Activated CD4-positive, alpha-beta T cell treated with anti-CD3 and anti-CD28 coated beads for 24 hours (primary cell): ENCODE measurements around the gene TUBA4B.
"Not testable (repeated sequence)": the region's sequence is repeated elsewhere in the genome, so short reads cannot be mapped to it uniquely, and the experiment has no call there.

Experiments used
- DNase-seq, 2 donors: peaks; one replicate each; pipeline ENCODE4 v3.0.0-alpha.2; 2020; ENCODE audit warnings: low read depth in 2 of 2

The TUBA4B gene

DNA sequence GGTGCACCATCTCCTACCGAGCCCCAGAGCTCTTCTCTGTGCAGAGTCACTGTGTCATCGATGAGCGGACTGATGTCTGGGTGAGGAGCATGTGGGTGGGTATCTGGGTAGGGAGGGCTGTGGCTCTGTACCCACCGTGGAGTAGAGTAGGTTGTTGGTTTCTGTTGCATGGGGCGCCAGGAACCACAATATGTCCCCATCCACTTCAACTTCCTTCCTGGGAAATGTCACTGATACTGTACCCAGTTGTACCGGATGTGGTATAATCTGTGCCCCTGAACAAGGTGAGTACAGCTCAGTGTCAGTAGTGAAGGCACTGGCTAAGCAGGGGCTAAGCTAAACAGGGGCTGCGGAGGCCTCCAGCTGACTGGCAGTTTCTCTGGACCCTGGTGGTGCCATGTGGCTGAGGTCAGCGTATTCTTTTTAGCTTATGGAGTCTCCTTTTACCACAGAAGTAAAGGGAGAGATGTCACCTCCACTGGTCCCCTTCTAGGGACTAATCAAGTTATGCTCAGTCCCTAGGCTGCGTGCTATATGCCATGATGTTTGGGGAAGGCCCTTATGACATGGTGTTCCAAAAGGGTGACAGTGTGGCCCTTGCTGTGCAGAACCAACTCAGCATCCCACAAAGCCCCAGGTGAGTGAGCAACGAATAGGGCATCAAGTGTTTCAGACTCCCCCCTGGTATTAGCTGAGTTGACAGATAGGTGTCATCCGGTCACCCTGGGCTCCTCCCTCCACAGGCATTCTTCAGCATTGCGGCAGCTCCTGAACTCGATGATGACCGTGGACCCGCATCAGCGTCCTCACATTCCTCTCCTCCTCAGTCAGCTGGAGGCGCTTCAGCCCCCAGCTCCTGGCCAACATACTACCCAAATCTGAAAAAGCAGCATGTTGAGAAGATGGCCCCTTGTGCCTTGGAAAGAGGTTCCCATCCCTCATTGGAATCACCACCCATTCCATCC, 5.1 kb upstream of the TUBA4B start:
- peak in 1 of 2 donors; percentile 33 for DNase-seq

DNA sequence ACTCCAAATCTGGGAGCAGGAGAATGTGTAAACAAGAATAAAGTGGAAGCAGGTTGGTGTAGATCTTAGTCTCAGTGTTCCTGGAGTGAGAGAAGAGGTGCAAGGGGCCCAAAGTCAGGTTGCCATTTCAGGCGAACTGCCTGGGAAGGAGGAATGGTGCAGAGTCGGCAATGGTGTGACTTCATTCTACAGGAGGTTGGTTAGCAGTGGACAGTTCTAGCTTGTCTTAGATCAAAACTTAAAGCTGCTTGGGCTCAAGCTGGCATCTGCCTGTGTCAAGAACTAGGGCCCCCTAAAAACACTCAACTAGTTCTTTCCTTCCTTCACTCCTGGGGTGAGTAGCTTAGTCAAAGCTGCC, 4.2 kb upstream of the TUBA4B start:
- DNase-seq, result no peak

DNA sequence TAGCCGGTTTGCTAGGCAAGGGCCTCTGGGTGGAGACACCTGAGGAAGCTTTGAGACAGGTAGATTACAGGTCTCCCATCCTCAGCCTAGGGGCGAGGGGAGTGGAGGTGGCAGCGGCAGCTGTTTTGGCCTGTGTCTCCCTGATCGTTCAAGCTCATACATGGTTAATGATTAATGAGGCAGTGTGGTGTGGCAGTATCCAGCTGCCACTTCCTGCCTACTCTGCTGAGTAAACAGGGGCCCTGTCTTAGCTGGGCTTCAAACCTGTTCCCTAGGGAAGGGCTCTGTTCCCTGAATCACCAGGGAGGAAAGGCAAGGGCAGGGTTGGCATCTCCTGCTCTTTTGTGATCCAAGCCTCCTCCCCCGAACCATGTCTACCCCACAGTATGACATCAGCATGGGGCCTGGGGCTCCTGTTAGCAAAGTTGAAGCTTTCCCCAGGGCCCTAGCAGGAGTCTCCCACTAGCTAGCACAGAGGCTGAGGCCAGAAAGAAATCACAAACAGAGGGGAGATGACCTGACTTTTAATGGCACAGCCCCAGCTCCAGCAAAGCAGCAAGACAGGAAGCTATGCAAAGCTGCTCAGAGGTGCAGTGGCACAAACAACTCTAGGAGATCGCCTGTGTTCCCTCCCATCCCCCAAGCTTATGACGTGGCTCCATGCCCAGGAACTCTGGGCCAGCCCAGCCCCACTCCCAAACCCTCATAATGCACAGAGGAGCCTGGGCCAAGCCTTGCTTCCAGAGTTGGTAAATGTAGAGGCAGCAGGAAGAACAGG, 3.7 kb upstream of the TUBA4B start:
- DNase-seq, result peak in 1 of 2 donors; percentile 25

DNA sequence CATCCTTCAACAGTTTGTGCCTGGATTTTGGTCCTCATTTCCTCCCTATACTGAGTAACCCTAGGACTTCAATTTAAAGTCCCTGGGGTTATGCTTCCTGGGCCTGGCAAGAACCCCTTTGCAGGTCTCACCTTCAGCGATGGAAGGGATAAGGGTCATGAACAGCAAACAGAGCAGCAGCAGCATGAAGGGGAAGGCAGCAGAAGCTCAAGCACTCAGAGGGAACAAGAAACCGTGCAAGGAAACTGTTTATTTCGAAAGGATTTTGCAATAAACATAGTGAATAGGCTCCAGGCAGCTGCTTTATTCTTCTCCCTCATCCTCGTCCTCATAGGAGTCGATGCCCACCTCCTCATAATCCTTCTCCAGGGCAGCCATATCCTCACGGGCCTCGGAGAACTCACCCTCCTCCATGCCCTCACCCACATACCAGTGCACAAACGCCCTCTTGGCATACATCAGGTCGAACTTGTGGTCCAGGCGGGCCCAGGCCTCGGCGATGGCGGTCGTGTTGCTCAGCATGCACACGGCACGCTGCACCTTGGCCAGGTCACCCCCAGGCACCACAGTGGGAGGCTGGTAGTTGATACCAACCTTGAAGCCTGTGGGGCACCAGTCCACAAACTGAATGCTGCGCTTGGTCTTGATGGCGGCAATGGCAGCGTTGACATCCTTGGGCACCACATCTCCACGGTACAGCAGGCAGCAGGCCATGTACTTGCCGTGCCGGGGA, 2.8 kb upstream of the TUBA4B start:
- no peak for DNase-seq

DNA sequence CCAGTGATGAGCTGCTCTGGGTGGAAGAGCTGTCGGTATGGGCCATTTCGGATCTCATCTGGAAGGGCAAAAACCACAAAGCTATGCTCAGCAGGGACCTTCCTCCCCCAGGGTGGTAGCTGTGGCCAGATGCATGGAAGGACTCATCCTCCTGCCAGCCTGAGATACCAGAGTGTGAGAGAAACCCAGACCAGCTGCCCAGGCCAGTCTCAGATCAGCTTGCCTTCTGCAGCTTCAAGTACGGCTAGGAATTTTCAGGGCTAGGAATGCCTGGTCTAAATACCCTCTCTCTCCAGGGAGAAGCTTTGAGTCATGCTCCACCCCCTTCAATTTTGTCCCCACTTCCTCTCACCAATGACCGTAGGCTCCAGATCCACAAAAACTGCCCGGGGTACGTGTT, 1.4 kb upstream of the TUBA4B start:
- no peak for DNase-seq

DNA sequence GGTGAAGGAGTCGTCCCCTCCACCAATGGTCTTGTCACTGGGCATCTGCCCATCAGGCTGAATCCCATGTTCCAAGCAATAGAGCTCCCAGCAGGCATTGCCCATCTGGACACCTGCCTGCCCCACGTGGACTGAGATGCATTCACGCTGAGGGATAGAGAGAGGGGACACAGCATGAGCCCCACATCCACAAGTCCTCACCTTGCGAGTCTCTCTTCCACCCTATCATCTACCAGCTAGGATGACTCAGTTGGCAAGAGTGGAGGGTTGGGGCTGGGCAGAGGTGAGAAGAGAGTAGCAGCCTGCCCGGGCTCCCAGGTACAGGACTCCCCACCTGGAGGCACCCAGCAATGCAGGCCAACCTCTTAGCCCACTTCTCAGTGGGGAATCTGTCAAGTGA, 959 bp upstream of the TUBA4B start:
- DNase-seq, result no peak

DNA sequence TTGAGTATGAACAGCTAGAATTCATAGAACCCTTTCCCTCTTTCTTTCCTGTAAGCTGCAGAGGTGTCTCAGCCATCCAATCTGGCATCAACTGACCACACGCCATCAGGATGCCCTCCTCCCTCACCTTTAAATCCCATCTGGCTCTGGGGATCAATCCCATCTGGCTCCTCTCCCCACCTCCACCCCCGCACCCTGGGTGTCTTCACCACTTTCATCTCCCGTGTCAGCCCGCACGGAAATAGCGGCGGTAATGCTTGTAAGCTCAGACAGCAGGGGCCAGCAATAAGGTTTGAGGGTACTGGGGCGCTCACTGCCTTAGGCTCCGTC, 508 bp upstream of the TUBA4B start:
- DNase-seq, result no peak

DNA sequence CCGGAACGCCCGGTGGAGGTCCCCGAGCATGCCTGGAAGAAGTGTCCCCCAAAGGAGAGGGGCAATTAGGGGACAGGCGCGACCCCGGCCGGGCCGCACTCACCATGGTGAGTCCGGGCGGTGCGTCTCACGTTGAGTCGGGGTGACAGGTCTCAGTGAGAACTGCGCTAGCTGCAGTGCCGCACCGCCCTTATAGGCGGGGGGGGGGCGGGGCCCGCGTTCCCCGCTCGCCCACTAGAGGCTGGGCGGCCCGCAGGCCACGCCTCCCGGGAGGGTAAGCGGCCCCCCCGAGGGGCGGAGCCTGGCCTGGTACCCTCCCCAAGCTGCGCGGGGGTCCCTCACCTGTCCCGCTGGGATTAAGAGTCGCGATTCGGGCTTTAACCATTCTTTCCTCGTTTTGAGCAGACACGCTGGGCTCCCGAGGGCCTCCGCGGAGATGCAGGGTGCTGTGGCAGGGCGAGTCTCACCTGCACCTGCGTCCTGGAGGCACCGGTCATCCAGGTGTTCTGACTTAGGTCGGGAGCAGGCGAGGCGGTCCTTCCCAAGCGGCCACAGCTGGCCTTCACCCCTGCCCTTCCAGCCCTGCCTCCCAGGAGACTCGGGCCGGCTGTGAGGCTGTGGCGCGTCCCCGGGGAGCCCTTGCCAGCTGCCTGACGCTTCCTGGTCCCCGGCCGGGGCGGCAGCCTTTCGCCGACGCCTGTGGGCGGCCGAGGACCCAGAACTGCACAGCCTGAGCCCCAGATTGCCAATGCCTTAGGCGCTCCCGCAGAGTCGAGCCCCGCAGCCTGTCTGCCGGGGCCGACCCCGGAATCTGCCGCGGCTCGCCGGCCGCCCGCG, 928 bp downstream of the TUBA4B start, which contains the start of gene TUBA4A:
TSS of gene TUBA4A (minus strand) at position 166 of the 837 bp plus-strand sequence. CDS start at position 106, 60 bp downstream.
- DNase-seq, result peak; percentile 85 to 89

DNA sequence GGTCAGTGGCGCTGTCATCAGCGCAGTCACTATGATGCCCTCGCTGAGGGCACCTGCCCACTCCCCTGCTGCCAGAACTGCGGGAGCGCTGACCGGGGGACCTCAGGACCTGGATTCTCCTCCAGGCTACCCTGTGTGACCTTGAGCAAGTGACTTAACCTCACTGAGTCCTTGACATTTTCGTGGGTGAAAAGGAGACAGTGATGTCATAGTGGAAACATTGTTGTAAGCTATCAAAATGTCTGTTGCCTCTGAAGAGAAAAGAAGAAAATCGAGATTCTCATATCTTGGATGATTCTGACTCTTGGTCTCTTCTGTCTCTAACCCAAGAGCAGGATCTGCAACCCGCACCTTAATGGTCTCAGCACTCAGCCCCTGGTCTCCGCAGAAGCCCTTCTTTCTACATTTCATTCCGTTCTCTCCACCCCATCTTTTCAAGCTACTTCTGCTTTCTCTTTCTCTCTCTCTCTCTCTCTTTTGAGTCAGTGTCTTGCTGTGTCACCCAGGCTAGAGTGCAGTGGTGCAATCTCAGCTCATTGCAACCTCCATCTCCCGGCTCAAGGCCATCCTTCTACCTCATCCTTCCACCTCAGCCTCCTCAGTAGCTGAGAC, 1.7 kb downstream of the TUBA4B start:
- DNase-seq, result no peak

DNA sequence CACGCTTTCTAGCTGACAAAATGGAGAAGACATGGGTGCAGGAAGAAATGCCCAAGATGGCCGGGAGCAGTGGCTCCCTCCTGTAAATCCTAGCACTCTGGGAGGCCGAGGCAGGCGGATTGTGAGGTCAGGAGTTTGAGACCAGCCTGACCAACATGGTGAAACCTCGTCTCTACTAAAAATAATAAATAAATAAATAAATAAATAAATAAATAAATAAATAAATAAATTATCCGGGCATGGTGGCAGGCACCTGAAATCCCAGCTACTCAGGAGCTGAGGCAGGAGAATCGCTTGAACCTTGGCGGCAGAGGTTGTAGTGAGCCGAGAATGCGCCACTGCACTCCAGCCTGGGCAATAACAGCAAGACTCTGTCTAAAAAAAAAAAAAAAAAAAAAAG, 5.9 kb downstream of the TUBA4B start:
- DNase-seq, result not testable (repeated sequence)

DNA sequence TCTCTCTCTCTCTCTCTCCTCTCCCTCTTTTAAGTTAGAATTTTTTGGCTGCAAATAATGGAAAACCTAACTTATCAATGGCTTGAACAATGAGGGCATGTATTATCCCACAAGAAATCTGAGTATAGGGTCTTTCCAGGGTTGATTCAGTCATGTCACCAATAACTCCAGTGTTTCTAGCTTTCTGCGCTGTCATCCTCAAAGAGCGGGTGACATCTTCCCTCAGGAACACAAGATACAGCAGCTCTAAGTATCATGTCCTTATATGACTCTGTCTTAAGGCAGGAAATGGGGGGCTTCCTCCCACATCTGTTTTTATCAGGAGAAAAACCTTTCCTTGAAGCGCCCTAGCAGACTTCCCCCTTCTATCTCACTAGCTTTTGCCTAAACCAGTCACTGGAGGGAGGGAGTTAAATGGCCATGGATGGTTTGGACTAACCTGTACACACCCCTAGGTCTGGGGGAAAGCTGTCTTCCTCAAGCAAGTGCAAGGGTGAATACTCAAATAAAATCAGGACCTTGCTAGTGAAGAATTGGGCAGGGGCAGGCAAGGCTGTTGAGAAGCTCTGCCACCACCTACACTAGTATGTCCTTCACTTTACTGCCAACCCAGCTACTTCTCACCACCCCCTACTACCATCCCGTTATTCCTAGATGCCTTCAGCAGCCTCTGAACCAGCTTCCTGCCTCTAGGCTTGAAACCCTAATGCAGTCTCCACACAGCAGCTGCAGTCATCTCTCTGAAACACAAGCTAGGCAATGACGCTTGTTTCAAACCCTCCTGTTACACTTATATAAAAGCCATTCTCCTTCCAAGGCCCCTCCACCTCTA, 8.2 kb downstream of the TUBA4B start:
- DNase-seq, result no peak

DNA sequence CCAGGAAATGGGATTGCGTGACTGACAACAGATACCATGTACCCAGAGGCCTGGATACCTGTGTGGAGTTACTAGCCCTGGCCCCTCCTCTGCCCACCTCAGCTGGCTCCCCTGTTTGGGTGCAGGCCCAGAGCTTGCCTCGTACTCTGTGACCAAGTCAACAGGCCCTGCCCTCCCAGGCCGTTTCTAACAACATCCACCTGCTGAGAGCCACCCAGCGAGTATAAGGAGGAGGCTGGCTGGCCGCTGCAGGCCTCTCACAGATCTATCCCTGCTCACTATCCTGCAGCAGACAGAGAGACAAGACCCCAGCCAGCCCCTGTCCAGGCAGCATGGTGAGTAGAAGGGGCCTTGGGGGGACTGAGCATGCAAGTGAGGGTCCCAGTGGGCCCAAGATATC, 13.2 kb downstream of the TUBA4B start:
- DNase-seq, result no peak

DNA sequence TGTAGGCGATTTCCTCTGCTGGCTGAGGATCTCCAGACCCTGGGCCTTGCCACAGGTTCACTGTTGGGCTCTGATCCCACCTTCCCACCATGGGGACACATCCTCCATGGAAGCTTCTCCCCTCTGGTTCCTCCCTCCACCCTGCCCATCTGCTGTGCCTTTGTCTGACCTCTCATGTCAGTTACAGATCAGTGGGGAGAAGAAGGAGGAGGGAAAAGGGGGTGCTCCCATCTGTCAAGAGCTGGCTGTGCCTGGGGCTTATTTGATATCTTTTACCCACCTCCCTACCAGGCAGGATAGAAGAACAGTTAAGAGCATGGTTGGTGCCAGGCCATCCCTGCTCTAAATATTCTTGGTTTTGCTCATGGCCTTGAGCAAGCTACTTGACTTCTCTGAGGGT, 13.8 kb downstream of the TUBA4B start:
- DNase-seq, result no peak

DNA sequence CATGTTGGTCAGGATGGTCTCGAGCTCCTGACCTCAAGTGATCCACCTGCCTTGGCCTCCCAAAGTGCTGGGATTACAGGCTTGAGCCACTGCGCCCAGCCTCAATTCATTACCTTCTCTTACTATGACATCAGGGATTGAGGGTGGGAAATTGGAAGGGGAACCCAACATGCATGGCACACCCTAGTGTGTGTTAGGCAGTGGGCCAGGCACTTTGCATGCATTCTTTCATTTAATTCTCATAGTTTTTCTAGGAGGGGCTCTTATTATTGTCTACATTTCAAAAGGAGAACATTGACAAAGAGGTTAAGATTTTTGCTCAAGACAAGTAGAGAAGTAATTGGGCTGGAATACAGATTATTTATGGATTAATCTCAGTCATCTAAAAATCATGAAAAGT, 15.3 kb downstream of the TUBA4B start:
- DNase-seq, result no peak

DNA sequence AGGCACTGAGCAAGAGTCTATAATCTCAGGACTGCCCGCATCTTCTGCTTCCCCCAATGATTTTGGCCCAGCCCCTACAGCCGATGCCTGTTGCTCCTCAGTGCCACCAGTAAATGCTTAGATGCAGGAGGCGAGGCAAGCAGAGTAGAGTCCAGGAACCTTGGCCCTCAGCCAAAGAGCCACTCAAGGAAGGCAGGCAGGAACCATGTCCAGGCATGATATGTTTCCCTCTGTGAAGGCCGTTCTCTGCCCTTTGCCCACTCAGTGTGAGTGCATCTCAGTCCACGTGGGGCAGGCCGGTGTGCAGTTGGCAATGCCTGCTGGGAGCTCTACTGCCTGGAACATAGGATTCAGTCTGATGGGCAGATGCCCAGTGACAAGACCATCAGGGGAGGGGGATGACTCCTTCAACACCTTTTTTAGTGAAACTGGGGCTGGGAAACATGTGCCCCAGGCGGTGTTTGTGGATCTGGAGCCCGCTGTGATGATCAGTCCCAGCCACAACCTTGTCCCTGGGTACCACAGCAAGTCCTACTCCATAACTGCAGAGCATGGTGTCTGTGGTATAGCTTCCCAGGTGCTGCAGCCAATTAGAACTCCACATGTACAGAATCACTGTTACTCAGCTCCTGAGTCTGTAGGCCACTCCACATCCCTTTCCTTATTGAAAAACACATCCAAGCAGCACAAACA, 16.5 kb downstream of the TUBA4B start:
- no peak for DNase-seq

DNA sequence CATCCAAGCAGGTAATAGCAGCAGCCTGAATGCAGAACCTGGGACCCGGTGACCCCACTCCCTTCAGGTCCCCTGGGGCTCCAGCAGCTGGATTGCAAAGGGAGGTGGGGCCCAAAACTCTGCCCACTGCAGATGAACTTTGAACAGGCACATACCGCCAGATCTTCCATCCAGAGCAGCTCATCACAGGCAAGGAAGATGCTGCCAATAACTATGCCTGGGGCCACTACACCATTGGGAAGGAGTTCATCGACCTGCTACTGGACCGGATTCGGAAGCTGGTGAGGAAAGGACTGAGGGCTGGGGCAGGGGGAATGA, 17.0 kb downstream of the TUBA4B start:
- no peak for DNase-seq

DNA sequence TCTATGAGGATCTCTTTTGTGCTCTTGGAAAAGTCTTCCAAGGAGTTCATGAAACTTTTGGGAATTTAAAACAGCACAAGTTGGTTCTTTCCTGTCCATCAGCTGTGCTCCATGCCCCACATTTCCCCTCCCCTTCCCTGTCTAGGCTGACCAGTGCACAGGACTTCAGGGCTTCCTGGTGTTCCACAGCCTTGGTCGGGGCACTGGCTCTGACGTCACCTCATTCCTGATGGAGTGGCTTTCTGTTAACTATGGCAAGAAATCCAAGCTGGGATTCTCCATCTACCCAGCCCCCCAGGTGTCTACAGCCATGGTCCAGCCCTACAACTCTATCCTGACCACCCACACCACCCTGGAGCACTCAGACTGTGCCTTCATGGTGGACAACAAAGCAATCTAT, 18.0 kb downstream of the TUBA4B start:
- DNase-seq, result no peak

DNA sequence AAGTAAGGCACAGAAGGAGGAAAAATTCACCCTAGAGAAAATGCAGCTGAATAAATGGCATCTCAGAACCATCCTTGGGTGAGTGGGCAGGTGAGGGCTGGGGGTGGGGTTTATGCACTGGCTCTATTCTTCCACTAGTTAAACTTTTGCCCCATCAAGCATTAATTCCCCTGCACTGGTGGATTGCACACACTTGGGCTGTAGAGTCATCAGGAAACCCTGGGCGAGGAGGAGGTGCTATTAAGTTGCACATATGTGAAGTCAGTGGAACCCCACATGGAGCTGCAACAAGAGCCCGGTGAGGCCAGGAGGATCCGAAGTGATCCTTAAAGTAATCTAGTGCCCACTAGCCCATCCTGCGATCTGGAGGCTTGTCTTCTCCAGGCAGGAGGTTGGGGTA, 19.3 kb downstream of the TUBA4B start:
- no peak for DNase-seq

DNA sequence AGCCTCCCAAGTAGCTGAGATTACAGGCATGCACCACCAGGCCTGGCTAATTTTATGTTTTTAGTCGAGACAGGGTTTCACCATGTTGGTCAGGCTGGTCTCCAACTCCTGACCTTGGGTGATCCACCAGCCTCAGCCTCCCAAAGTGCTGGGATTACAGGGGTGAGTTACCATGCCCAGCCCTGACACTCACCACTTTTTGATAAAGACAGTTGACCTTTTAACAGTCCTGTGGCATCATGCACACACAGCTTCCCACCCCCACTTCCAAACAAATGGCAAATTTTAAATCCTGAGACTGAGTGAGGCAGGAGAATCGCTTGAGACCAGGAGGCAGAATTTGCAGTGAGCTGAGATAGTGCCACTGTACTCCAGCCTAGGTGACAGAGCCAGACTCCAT, 20.0 kb downstream of the TUBA4B start:
- DNase-seq, result no peak

DNA sequence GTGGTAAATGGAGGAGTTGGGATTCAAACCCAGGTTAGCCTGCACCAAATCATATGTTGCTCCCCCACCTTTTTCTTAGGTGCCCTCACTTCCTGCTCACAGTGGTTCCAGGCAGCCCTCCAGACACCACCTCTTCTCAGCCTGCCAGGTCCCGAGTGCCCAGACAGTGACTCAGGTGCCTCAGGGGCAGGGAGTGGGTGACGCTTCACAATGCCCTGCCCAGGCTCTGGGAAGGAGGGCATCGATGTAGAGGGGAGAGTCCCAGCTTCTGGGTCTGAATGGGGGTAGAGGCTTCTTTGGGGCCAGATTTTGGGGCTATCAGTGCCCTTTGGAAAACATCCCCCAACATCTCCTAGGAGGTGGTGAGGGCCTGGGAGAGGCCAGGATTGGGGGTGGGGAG, 20.9 kb downstream of the TUBA4B start:
- no peak for DNase-seq
